AG10803 (cell line): ENCODE results near the gene NDOR1.

Source experiments
- DNase-seq: peaks from one replicate; pipeline ENCODE4 v3.0.0; 2010; ENCODE audit warnings: low read depth
- H3K4me3 ChIP-seq: 2 replicates; pipeline ENCODE4 v1.5.1; 2011; ENCODE audit warnings: mild to moderate bottlenecking, low read length, control low read depth
- TF ChIP-seq, protein P1 (sequence below): conservative IDR thresholded peaks from 2 replicates; pipeline ENCODE4 v1.5.1; 2011; ENCODE audit warnings: mild to moderate bottlenecking, low read length, control low read depth, inconsistent platforms

Gene NDOR1

DNA sequence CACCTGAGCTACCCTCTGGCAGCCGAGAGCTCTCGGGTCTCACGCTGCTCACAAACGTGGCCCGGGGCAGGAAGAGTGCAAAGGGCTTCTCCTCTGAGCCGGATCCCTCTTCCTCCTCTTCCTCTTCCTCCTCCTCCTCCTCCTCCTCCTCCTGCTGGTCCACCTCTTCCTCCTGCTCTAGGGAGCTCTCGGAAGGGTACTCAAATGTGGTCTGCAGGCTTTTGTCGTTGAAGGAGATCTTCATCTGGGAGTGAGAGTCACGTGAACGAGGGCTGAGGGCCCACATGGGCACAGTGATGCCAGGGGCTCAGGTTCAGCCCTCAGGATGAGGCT lies 13.1 kb upstream of the NDOR1 start:
- H3K4me3 ChIP-seq = no peak overlapping the region
- TF ChIP-seq, protein P1, sequence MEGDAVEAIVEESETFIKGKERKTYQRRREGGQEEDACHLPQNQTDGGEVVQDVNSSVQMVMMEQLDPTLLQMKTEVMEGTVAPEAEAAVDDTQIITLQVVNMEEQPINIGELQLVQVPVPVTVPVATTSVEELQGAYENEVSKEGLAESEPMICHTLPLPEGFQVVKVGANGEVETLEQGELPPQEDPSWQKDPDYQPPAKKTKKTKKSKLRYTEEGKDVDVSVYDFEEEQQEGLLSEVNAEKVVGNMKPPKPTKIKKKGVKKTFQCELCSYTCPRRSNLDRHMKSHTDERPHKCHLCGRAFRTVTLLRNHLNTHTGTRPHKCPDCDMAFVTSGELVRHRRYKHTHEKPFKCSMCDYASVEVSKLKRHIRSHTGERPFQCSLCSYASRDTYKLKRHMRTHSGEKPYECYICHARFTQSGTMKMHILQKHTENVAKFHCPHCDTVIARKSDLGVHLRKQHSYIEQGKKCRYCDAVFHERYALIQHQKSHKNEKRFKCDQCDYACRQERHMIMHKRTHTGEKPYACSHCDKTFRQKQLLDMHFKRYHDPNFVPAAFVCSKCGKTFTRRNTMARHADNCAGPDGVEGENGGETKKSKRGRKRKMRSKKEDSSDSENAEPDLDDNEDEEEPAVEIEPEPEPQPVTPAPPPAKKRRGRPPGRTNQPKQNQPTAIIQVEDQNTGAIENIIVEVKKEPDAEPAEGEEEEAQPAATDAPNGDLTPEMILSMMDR = no peak
- DNase-seq = no peak

DNA sequence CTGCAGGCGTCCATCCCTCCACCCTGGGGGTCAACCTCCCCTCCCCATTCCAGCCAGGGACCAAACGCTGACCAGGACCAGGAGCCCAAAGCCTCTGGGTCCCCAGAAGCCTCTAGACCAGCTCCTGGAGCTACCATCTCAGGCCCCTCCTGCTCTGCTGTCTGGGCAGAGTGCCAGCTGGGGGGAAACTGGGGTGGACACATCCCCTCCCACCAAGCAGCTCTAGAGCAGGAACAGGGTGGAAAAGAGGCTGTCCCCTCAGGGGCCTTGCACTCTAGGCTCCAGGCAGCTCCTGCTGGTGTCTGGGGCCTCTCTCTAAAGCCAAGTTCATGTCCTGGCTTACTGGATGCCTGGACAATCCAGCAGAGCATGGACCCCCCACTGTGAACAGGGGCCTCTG lies 12.6 kb upstream of the NDOR1 start:
- TF ChIP-seq, protein P1 = no peak
- no peak for DNase-seq
- H3K4me3 ChIP-seq = no peak overlapping the region

DNA sequence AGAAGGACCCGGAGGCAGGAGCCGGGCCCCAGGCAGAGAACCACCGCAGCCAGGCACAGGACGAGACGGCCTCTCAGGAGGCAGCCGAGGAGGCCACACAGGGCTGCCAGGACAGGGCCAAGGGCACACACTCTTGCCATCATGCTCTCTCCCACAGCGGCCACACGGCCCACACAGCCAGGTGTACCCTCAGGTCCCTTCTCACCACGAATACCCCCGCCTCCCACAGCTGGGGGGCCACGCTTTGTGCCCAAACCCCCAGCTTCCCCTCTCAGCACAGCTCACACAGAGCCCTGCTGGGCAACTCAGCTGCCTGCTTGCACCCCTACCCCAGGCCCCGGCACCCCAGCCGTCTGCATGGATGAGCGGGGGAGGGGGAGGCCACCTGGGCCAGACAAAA lies 11.7 kb upstream of the NDOR1 start:
- H3K4me3 ChIP-seq = no peak overlapping the region
- no peak for DNase-seq
- TF ChIP-seq, protein P1 = no peak

DNA sequence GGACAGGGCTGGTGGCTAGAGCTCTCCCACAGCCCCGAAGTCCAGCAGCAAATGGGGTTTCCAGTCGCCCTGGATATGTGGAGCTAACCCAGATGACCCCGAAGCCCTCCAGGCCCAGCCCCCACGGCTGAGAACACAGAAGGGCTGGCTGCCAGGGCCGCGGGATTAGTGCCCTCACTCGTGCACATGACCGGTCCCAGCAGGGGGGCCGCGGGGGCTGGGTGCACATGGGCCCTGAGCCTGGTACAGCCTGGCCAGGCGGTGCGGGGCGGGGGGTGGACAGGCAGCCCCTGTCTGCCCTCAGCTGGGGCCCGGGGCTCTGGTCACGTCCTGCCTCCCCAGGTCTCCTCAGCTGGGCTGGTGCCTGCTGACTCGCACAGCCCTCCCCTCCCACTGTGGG lies 11.1 kb upstream of the NDOR1 start:
- no peak overlapping the region for H3K4me3 ChIP-seq
- DNase-seq = no peak
- TF ChIP-seq, protein P1 = no peak

DNA sequence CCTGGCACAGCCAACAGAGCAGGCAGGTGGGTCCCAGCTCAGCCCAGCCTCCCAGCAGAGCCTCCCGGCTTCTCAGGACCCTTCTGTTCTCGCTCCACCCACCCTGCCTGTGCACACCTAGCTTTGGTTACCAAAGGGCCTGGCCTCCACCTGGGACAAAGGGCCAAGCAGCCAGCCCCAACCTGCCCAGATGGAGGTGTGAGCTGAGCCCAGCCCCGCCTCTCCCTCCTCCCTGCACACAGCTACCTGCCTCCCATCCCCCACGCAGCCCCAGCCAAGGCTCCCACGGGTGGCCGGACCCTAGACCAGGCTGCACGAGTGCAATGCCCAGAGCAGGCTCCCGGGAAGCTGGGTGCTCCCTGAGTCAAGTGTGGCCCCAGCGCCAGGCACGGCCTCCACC lies 10.6 kb upstream of the NDOR1 start:
- no peak for DNase-seq
- H3K4me3 ChIP-seq = no peak overlapping the region
- TF ChIP-seq, protein P1 = no peak

DNA sequence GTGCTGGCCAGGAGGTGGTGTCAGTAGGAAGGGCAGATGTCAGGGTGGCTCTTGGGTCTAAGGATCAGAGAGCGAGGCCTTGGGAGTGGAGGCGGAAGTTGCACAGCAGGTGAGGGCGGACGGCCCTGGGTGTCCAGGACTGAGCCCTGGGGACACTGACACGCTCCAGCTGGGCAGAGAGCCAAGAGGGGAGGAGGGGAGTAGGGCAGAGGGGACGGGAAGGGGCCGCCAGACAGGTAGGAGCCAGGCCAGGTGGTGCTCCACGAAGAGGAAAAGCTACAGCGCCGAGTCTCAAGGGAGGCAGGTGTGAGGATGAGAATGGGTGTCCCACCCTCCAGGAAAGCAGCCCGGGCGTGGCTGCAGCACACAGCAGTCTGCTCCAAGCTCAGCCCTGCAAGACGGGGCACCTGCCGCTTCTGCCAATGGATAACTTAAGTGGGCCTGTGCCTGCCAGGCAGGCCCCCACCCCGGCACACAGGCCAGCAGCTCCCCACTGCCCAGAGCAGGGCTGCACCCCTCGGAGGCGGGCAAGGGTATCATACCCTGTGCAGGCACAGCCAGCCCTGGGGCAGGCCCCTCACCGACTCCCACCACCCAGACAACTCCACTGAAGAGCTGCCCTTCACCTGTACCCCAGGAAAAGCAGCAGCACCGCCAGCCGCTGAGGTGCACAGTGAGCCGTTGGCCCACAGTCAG lies 9.8 kb upstream of the NDOR1 start:
- no peak overlapping the region for H3K4me3 ChIP-seq
- no peak for DNase-seq
- TF ChIP-seq, protein P1 = no peak

DNA sequence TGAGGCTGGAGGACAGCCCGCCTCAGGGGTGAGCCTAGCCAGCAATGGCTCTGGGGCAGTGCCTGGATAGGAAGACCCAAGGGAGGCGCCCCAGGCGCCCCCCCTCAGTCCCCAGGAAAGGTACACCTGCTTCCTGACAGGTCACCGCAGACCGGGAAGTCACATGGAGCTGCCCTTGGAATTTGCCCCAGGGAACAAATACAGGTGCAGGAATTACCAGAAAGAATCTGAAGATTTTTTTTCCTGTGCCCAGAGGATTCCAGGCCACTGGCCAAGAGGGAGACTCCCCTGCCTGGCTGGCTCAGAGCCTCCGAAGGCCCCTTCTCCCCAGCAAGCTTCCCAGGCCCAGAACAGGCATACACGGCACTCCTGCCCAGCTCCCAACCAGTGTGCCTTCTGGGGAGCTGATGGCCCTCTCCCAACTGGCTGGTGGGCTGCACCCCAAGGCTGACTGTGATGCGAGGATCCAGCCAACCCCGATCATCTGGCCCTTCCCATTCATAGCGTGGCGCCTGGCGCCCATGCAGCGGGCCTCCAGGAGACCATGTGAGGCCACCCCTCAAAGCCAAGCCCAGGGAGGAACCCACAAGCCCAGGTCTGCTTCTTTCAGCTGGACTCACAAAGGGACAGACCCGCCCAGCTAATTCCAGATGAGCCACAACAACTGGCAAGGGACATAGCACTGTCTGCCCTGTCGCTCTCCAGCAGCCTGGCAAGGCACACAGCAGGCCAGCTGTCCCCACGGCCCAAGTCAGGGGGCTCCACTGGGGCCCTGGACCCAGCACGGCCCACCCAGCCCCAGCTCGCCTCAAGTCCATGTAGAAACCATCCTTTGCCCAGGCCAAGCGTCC lies 7.2 kb upstream of the NDOR1 start:
- TF ChIP-seq, protein P1 = no peak
- H3K4me3 ChIP-seq = peak overlapping the region; percentile 52
- DNase-seq = no peak
